Ramos (cell line): Measurements from ENCODE around the gene EXOSC10.

Experiments
- in situ Hi-C: fragments of 300-500 bp; cut with MboI; formaldehyde crosslinking; loops from one replicate; pipeline ENCODE4 v1.14.3; 2022; ENCODE audit warnings: low sequenced_read_pairs; ENCODE audit not compliant: unreplicated experiment

EXOSC10 gene

DNA sequence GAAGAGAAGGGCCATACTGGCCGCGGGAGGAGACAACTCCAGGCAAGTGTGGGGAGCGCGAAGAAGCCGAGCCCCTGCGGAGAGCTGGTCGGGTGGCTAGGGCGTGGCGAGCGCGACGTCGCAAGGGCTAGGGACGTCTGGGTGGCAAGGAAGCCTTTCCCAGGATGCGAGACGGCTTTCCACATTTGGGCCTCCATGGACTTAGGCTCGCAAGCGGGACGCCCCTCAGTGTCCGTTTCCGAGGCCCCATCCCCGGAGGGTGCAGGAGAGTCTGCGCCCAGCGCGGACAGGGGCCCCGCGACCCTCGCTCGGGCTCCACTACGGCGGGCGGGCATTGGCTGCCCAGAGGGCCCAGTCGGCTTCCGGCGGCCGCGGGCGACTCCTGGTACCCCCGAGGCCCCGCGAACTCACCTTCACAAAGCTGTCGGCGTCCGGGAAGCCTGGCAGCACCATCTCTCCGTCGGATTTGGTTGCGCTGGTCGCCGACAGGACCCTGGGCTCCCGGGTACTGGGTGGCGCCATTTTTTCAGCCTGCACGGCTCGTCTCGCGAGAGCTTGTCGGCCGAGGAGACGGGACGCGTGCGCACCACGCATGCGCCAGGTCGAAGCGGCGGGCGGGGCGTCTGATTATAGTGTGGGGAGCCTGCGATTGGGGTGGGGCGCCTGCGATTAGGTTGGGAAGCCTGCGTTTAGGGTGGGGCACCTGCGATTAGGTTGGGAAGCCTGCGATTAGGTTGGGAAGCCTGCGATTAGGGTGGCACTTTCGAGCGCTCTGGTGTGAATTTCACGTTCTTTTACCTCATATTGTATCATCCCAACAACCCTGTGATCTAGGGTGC is at the start of gene EXOSC10:
Gene EXOSC10 (minus strand): TSS at position 560 of the 839 bp plus-strand sequence. CDS start 38 bp downstream, at position 522.
- in situ Hi-C loops: no loop called here

DNA sequence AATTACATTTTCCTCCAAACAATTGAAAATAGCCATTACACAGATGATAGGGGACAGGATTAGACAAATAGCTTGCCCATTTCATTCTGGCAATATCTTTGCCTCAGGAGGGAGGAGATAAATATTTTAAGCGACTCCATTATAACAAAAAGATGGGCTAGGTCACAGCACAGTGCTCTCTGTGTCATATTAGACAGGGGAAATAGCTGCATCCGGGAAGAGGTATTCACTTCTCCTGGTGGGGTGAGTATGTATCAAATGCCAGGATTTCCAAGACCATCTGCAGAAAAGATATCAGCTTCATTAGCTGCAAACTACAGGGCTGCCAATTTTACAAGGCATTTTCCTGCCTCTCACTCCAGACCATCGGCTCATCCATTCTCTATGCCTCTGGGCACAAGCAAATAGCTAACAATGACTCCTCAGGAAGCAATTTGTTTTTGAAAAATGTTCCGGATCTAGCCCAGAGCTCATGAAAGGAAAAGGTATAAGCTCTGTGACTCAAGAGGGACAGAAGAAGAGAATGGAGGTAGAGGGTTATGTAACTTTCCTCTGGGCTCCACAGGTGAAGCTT is 47.6 kb upstream of the EXOSC10 start:
- in situ Hi-C loops: no loop called here

DNA sequence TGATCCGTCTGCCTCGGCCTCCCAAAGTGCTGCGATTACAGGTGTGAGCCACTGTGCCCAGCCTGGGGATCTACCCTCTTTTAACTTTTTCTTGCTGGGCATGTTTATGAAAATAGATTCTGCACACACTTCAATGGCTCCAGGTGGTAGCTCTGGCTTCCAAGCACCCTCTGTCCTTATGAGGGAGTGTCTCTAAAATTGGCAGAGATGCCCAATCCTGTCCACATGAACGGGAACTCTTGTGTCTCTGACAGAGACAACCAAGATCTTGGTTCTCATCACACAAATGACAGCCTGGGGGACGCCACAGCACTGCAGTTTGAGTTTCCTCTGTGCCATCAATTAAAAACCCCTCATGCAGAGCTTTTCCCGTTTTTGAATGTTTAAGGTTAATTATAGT is 46.1 kb upstream of the EXOSC10 start:
- in situ Hi-C loops: no loop called here

DNA sequence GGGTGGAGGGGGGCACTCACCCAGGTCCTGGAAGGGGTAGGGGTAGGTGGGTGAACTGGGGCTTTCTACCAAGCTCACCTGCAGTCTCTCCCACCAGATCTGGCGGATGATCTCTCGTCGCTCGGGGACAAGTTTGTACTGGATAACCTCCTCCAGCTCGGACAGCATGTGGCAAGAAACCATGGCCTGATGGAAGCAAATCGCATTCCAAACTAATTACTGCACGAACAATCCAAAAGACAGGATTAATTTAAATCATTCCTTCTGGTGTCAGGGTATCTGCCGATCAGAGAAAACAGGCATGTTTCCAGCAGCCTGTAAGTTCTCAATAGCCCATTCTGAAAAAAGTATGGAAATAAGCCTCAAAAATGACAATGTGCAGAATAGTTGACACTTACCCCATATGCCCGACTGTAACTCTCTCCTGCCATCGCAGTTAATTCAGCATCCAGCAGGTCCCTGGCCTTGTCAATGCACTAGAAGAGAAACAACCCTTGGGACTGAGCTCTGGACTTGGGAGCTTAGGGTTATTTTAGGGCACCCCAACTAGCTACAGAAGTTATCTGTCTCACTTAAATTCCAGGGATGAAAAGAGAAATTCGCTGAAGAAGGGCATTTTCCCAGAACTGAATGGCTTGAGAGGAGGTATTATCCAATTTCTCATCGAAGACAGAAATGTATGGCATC is 45.0 kb upstream of the EXOSC10 start:
- in situ Hi-C loops: no loop called here

DNA sequence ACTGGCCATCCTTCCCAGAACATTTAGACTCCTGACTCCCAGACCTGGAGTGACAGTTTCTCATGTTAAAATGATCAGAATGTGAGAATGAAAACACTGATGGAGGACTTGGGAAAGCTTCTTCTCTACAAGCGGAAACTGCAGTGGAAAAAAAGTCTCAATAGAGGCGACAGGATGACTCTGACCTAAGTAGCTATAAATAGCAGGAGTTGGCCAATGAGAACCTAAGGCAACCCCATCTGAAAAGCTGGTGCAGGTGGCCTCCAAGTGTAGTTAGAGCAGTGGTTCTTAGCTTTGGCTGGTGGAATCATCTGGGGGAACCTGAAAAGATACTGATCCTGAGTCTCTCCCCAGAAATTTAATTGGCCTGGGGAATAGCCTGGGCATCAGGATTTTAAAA is 44.2 kb upstream of the EXOSC10 start:
- in situ Hi-C loops: no loop called here

DNA sequence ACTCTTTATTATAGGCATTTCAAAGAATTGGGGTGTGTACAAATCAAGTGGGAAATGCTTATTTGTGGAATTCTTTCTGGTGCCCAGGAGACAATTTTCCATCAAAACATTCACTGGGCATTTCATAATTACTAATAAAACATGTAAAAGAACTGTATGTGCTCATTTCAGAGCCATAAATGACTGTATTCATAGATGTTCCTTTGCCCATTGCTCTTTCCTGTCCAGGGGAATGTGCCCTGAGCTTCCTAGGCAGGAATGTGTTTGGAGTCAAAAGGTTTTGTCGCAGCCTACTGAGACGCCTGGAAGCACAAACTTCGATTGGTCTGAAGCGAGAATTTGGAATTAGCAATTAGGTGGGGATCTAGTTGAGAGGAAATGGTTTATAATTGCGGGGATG is 43.7 kb upstream of the EXOSC10 start:
- in situ Hi-C loops: no loop called here

DNA sequence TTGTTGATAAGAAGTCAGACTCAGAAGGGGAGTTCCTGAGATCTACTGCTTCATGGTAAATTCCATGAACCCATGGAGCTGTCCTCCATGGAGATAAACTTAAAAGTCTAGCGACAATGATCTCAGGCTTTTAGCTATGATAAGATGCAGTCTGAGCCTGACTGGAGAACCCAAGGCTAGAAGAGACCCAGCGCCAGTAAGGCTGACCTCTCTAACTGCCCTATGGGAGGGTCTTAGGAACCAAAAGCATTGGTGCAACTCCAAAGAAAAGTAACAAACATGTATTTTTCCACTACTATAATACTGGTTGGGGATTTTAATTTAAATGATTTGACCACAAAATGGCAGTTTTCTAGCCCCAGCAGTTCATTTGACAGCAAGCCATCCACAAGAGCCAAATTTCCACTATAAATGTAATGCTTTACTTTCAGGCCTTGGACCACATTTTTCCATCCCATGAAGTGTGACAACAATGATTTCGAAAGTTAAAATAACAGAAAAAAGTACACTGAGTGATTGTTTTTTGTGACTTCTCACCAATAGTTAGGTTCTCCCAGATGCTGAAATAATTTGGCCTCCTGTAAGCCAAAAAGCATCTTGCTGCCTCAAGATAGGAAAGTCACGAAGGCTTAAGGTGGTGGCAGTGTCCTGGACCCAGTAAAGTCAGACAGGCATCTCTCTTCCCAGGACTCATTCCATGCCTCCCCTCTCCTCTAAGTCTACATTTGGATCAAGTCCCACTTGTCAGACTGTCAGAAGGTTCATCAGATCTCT is 43.1 kb upstream of the EXOSC10 start:
- in situ Hi-C loops: no loop called here

DNA sequence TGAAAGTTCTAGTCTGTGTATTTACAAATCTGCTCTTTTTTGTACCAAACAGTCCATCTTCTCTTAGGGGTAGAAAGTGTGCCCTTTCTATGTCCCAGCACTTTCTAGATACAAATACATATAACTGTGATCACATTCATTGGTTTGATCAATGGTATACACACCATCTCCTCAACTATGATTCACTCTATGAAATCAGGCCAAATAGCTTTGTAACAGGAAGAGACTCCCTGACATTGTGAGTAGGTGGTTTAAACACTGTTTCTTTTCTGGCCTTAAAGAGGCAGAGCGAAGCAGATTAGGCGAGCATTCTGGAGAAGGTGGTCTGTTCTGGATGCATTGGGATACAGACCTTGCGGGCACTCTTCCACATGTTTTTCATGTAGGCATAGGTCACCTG is 39.3 kb upstream of the EXOSC10 start:
- in situ Hi-C loops: no loop called here

DNA sequence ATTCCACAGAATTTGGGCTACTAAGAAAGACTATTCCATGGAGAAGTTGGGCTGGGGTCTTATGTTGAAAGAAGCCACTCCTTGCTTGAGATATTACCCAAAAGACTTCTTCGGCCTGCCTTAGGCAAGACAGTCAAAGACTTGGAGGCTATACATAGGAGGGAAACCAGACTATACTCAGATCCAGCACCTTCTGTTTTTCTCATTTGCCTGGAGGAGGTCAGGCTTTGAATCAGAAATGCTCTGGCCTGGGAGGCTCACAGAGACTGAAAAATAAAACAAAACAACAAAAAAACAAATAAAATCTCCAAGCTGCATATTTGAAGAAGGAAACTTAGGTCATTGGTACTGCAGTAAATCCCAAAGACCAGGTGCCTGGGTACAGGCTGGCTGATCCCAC is 38.4 kb upstream of the EXOSC10 start:
- in situ Hi-C loops: no loop called here

DNA sequence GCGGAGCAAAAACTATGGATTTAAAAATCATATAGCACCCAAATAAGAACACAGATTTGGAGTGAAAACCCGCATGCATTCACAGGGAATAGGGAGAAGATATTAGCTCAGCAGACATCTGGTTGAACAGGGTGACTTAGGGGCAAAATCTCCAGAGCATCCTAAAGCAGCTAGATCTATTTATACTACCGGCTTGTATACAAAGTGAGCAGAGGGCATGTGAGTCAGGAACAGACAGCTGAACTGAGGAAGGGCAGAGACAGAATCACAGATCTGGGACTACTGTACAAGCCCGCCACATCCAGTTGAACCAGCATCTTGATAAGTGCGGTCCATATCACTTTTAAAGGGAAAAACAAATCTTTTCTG is 35.2 kb upstream of the EXOSC10 start:
- in situ Hi-C loops: no loop called here

DNA sequence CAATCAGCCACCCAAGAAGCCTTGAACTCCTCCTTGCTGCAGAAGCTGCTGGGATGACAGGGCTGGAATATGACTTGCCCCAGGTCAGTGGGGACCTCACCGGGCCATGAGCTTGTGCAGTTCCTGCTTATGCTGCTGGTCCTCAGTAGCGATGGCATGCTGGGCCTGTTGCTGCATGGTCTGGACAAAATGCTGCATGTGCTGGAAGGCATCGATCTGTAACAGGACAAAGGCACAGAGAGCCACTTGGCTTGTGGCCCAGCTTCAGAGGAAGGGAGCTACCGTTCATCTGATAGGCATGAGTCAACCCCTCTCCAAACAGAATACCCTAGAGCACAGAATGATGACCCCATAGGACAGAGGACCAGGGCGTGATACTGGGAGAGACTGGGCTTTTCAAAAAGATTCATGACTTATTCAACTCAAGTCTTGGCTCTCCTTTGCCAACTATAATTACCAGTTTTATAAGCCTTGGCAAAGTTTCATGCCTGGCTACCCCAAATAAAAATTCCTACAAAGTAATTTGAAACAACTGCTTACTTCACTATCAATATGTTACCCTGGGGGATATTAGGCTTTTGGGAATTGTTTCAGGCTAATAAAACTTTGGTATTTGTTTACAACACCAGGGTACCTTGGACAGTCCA is 34.7 kb upstream of the EXOSC10 start:
- in situ Hi-C loops: no loop called here

DNA sequence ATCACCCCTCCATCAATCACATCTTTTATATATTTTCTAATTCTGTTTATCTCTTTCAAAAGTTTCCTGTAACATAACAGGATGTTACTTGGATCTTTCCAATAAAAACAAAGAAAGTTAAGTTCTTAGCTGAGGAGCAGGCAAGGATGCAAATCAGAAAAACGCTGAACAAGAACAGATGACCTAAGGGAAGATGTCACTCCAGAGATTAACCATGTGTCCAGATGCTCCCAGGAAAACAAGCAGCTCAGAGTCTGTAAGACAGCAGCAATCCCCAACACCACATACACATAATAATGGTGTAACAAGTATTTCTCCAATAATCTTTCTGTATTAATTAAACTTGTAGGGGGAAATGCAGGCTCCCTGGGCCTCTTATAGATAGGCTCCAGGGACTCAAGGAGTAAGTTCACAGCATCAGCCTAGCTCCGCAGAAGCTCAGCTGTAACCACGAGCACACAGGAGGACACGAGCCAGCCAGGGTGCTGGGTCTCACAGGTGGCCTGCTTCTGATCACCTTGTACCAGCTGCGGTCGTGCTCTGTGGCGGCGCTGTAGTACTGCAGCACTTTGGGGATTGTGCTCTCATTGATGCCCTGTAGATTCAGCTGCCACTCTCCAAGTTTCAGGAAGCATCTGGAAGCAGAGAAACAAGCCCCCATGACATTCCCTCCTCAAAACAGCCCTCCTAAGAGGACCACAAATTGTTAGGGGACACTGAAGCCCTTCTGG is 33.1 kb upstream of the EXOSC10 start:
- in situ Hi-C loops: no loop called here

DNA sequence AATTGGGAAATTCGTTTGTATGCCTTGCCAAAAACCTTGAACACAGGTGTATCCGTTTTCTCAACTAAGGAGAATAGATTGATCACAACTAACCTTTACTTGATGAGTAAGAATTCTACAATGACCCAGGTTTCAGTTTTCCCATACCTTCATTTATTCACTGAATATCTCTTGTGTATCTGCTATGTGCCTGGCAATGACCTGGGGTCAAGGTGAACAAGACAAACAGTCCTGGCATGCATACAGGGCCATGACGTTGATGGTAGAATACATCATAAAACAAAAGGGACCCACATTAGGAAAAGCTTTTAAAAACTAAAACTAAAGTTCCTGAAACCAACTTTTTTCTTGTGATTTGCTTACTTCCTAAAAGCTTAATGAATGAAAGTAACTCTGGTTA is 32.1 kb upstream of the EXOSC10 start:
- in situ Hi-C loops: no loop called here

DNA sequence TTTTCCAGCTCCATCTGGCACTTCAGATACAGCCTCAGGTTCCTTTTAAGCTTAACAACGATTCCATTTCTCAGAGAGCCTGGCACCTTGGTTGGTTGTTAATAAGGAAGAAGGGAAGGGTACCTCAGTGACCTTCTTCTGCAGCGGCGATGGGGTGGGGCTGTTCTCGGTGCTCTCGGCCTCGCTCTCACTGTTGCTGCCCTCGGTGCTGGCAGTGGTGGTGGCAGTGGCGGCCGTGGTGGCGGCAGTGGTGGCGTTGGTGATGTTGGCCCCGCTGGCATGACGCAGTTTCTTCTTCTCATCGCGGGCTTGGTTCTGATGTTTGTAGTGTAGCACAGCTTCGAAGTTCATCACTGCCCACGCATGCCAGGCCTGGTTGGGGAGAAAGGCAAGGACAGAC is 30.7 kb upstream of the EXOSC10 start:
- in situ Hi-C loops: no loop called here

DNA sequence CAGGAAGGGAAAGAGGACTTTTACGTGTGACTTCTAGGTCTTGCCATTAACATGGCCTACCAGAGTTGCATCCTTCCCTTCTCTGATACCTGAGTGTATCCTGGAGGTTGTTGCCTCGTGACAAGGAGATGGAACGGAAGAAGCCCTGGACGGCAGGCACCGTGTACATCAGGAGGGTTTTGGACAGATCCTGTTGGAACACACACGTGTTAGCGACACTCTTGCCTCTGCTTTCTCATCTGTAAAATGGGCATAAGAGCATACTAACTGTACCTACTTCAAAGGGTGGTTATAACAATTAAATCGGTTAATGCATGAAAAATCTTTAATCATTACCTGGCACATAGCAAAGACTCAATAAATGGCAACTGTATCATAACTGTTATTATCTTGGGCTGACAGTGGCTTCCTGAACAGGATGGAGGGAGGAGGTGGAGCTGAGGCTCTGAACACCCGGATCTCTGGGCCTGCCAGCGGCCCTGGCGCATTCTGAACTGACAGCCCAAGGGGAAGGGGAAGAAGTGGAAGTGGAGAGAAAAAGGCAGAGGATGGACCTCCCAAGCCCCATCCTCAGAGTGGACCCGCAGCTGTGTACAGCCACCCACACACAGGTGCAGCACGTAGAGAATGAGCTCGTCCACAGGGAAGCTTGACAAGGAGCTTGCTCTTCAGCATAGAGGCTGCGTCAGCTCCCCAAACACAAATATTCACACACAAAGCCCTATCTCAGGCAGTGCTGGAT is 30.2 kb upstream of the EXOSC10 start:
- in situ Hi-C loops: no loop called here

DNA sequence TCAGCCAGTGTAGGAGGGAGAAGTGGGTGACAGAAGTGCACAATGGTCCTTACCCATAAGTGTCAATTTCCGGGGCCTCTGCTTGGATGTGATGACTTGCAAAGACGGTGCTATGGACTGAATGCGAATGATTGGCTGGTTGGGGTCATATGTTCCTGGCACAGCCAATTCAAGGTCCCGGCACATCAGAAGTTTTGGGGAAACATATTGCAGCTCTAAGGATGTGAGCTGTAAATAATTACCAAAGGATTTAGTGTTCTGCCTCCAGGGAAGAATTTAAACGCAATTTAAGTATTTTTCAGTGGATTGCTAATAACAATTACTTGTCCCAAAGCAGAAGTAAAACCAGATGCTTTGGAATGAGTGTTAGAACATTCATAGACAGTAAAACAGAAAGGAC is 26.9 kb upstream of the EXOSC10 start:
- in situ Hi-C loops: no loop called here

DNA sequence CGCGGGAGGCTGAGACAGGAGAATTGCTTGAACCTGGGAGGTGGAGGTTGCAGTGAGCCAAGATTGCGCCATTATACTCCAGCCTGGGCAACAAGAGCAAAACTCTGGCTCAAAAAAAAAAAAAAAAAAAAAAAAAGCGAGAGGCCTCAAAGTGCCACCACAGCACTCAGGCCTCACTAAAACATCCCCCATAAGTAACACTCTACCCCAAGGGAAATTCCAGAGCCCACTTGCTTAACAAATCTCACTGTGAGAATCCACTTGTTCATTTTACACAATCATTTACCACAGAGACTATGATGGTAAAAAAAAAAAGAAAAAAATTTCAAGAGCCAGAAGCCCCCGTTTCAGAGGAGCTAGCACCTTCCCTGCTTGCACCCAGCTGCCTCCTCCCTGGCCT is 26.3 kb upstream of the EXOSC10 start:
- in situ Hi-C loops: no loop called here

DNA sequence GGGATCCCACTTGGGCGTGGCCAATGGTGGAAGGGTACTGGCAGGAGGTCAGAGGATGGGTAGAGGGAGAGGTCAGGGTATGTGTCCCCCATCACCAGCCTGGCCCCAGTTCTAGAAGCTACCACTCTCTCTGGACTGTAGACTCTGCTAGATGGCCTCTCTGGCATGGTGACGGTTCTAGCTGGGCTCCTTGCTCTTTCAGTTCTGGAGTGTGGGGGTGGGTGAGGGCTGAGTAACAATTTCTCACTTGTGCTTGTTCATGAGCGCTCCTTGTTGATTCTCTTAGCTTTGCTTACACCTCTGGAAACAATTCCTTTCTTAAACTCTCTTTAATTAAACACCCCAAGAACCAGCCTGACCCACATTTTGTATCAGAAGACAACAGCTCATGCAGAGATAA is 25.3 kb upstream of the EXOSC10 start:
- in situ Hi-C loops: no loop called here

DNA sequence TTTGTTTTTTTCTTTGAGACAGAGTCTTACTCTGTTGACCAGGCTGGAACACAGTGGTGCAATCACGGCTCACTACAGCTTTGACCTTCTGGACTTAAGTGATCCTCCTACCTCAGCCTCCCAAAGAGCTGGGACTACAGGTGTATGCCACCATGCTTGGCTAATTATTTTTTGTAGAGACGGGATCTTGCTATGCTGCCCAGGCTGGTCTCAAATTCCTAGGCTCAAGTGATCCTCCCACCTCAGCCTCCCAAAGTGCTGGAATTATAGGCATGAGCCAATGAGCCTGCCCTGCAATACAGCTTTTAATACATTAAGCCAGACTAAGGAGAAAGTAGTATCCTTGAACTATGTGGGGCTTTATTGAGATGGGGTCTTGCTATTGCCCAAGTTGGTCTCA is 16.6 kb upstream of the EXOSC10 start:
- in situ Hi-C loops: no loop called here
